ENCODE results near the gene GRB2.

Gene GRB2

GRCh38 chr17:75410141-75410540 lies 4.7 kb upstream of the GRB2 start:
- Histone ChIP-seq H3K4me2 (ENCODE audit: low read depth, low read length, poor library complexity, severe bottlenecking) (no peak overlapping the region), H2AFZ (ENCODE audit: low read depth, low read length, severe bottlenecking) (no peak overlapping the region), H3K79me2 (ENCODE audit: insufficient read depth, low read length) (peaks cover 3% of the 10 kb centered on the region), H3K4me3 (ENCODE audit: insufficient read depth, low read length, poor library complexity, severe bottlenecking) (no peak overlapping the region), H3K36me3 (ENCODE audit: low read length) (no peaks in the 10 kb centered on the region), H3K9me3 (ENCODE audit: insufficient read depth, low read length) (no peaks in the 10 kb centered on the region), H3K9ac (ENCODE audit: low read length) (no peak overlapping the region), H3K9me2 (replicated peaks; ENCODE audit: insufficient read depth, low read length) (no peaks in the 10 kb centered on the region), H3F3A (ENCODE audit: insufficient read depth) (no peaks in the 10 kb centered on the region), H3K27ac (ENCODE audit: low read depth, low read length) (no peak overlapping the region), H4K20me1 (ENCODE audit: low read depth, low read length) (no peaks in the 10 kb centered on the region), H3K27me3 (ENCODE audit: low read length) (no peaks in the 10 kb centered on the region)
- no peak for TF ChIP-seq CTCF (IDR thresholded peaks at IDR 0.05; ENCODE audit: insufficient read depth, low read length, poor library complexity, severe bottlenecking)
- no peak for TF ChIP-seq EZH2phosphoT487 (conservative IDR thresholded peaks at IDR 0.05; ENCODE audit: low read length)

GRCh38 chr17:75407655-75408352 lies 2.3 kb upstream of the GRB2 start:
- H2AFZ ChIP-seq (ENCODE audit: low read depth, low read length, severe bottlenecking), result no peak overlapping the region
- H3K27me3 ChIP-seq (ENCODE audit: low read length), result no peaks in the 10 kb centered on the region
- no peaks in the 10 kb centered on the region for H3K36me3 ChIP-seq (ENCODE audit: low read length)
- no peaks in the 10 kb centered on the region for H3K9me3 ChIP-seq (ENCODE audit: insufficient read depth, low read length)
- peaks cover 11% of the 10 kb centered on the region for H3F3A ChIP-seq (ENCODE audit: insufficient read depth)
- H3K9me2 ChIP-seq (replicated peaks; ENCODE audit: insufficient read depth, low read length), result no peaks in the 10 kb centered on the region
- no peaks in the 10 kb centered on the region; the same call in 1 of the 2 replicates for H4K20me1 ChIP-seq (ENCODE audit: low read depth, low read length)
- H3K79me2 ChIP-seq (ENCODE audit: insufficient read depth, low read length), result peaks cover 26% of the 10 kb centered on the region
- no peak overlapping the region for H3K9ac ChIP-seq (ENCODE audit: low read length)
- TF ChIP-seq CTCF (IDR thresholded peaks at IDR 0.05; ENCODE audit: insufficient read depth, low read length, poor library complexity, severe bottlenecking) (peak; percentile 21), EZH2phosphoT487 (conservative IDR thresholded peaks at IDR 0.05; ENCODE audit: low read length) (no peak)
- H3K27ac ChIP-seq (ENCODE audit: low read depth, low read length), result no peak overlapping the region
- H3K4me2 ChIP-seq (ENCODE audit: low read depth, low read length, poor library complexity, severe bottlenecking), result no peak overlapping the region
- H3K4me3 ChIP-seq (ENCODE audit: insufficient read depth, low read length, poor library complexity, severe bottlenecking), result no peak overlapping the region

DNA sequence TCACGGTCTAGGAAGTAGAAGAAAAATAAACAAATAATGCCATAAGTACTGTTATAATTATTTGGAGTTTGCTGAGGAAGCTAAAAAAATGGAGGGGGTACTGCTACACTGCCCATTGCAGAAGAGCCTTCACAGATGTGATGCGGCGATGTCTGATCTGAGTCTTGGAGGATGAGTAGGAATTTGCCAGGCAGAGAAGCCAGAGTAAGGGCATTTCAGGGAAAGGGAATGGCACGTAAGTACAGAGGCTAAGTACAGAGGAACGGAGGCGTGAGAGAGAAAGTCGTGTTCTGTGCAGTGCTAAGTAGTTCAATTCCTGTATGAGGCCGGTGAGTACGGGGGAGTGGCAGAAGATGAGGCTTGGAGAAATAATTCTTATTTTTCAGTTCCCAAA lies 741 bp upstream of the GRB2 start:
- H4K20me1 ChIP-seq (ENCODE audit: low read depth, low read length), result peaks cover 12% of the 10 kb centered on the region
- H3F3A ChIP-seq (ENCODE audit: insufficient read depth), result peaks cover 11% of the 10 kb centered on the region
- no peaks in the 10 kb centered on the region for H3K27me3 ChIP-seq (ENCODE audit: low read length)
- no peaks in the 10 kb centered on the region for H3K9me2 ChIP-seq (replicated peaks; ENCODE audit: insufficient read depth, low read length)
- H3K9ac ChIP-seq (ENCODE audit: low read length), result peak overlapping the region; percentile 98
- no peak for TF ChIP-seq CTCF (IDR thresholded peaks at IDR 0.05; ENCODE audit: insufficient read depth, low read length, poor library complexity, severe bottlenecking)
- no peak for TF ChIP-seq EZH2phosphoT487 (conservative IDR thresholded peaks at IDR 0.05; ENCODE audit: low read length)
- peak overlapping the region; percentile 94 for H3K4me2 ChIP-seq (ENCODE audit: low read depth, low read length, poor library complexity, severe bottlenecking)
- H3K27ac ChIP-seq (ENCODE audit: low read depth, low read length), result peak overlapping the region; percentile 21
- no peaks in the 10 kb centered on the region for H3K36me3 ChIP-seq (ENCODE audit: low read length)
- peak overlapping the region; percentile 93 for H2AFZ ChIP-seq (ENCODE audit: low read depth, low read length, severe bottlenecking)
- H3K4me3 ChIP-seq (ENCODE audit: insufficient read depth, low read length, poor library complexity, severe bottlenecking), result peak overlapping the region; percentile 96
- H3K9me3 ChIP-seq (ENCODE audit: insufficient read depth, low read length), result no peaks in the 10 kb centered on the region
- H3K79me2 ChIP-seq (ENCODE audit: insufficient read depth, low read length), result peaks cover 42% of the 10 kb centered on the region

Measured in SU-DHL-6 (cell line).